ENCODE data around the gene SNX17. TPM values are rescaled to one million over a fixed set of nuclear protein-coding genes. Genes with fewer than 3 reads are reported as not detected.

The SNX17 gene
- total and polyA plus RNA-seq, 12 donors, result 32.4 to 82.5 (median 68.8) TPM

- intact Hi-C loops (cut with DNase I), result loop anchor here in 3 of 10 donors (2.0 to 10.0 kb wide), 5 partner anchors 13 to 595 kb away; partner anchors contain the start of genes GTF3C2 (in 2 of the 3), MPV17 (in 2 of the 3), ATRAID (in 1 of the 3) and CAD (in 1 of the 3)
- peak in 1 of 2 donors; percentile 52 for DNase-seq
- peak; percentile 16 to 68 (median 36) for ATAC-seq
- Histone ChIP-seq H3K9me3 (no peaks in the 10 kb centered on the region), H3K4me1 (peaks cover 7 to 39% (median 32%) of the 10 kb centered on the region in 9 donors), H3K27ac (peak overlapping the region; percentile 77 to 96 (median 92)), H3K36me3 (peaks cover 0 to 70% (median 55%) of the 10 kb centered on the region in 9 donors), H3K27me3 (no peaks in the 10 kb centered on the region), H3K4me3 (peak overlapping the region; percentile 54 to 99 (median 88))
- TF ChIP-seq CTCF (IDR thresholded peaks at IDR 0.05), result no peak
- 2 to 3% methylated on average over 18 of the region's 18 CpGs for WGBS, 2 donors
Observed at GRCh38 chr2:27369471-27370025, 868 bp upstream of the SNX17 start.

- intact Hi-C loops (cut with DNase I), result loop anchor here in 3 of 10 donors (2.0 to 10.0 kb wide), 4 partner anchors 14 to 596 kb away; partner anchors contain the start of genes GTF3C2 (in 2 of the 3), MPV17 (in 2 of the 3) and NRBP1 (in 1 of the 3)
- TF ChIP-seq CTCF (IDR thresholded peaks at IDR 0.05), result no peak
- H3K36me3 ChIP-seq, result peaks cover 0 to 71% (median 58%) of the 10 kb centered on the region in 9 donors
- H3K4me1 ChIP-seq, result peaks cover 7 to 39% (median 32%) of the 10 kb centered on the region in 9 donors
- peak overlapping the region; percentile 15 to 96 (median 92) for H3K27ac ChIP-seq
- H3K9me3 ChIP-seq, result no peaks in the 10 kb centered on the region
- WGBS, 2 donors, result 0 to 1% methylated on average over 44 to 46 of the region's 46 CpGs
- DNase-seq (peak; percentile 41 to 45), ATAC-seq (peak; percentile 27 to 61 (median 39))
- peak overlapping the region; percentile 54 to 99 (median 92) for H3K4me3 ChIP-seq
- no peaks in the 10 kb centered on the region for H3K27me3 ChIP-seq
Observed at GRCh38 chr2:27370816-27371620, 602 bp downstream of the SNX17 start.

- Histone ChIP-seq H3K4me1 (peaks cover 7 to 39% (median 32%) of the 10 kb centered on the region in 9 donors), H3K4me3 (no peak overlapping the region), H3K36me3 (peaks cover 0 to 72% (median 52%) of the 10 kb centered on the region in 9 donors), H3K27me3 (no peaks in the 10 kb centered on the region), H3K9me3 (no peaks in the 10 kb centered on the region), H3K27ac (peak overlapping the region in 1 of 10 donors; percentile 28)
- TF ChIP-seq CTCF (IDR thresholded peaks at IDR 0.05), result no peak
- ATAC-seq (no peak), DNase-seq (no peak)
- WGBS, 2 donors, result 93 to 97% methylated on average over 6 of the region's 6 CpGs
- intact Hi-C loops (cut with DNase I), result loop anchor here in 3 of 10 donors (5.0 to 10.0 kb wide), 3 partner anchors 51 to 598 kb away; partner anchors contain the start of genes MPV17 (in 2 of the 3) and NRBP1 (in 1 of the 3)
Observed at GRCh38 chr2:27372937-27373336, 2.5 kb downstream of the SNX17 start.

GRCh38 chr2:27373567-27373966 lies 3.2 kb downstream of the SNX17 start:
- Histone ChIP-seq H3K4me3 (no peak overlapping the region), H3K27me3 (no peaks in the 10 kb centered on the region), H3K27ac (no peak overlapping the region), H3K4me1 (peaks cover 7 to 42% (median 32%) of the 10 kb centered on the region in 9 donors), H3K36me3 (peaks cover 0 to 72% (median 50%) of the 10 kb centered on the region in 9 donors), H3K9me3 (no peaks in the 10 kb centered on the region)
- intact Hi-C loops (cut with DNase I), result loop anchor here in 3 of 10 donors (5.0 to 10.0 kb wide), 3 partner anchors 51 to 599 kb away; partner anchors contain the start of genes MPV17 (in 2 of the 3) and NRBP1 (in 1 of the 3)
- no peak for TF ChIP-seq CTCF (IDR thresholded peaks at IDR 0.05)
- ATAC-seq (no peak), DNase-seq (no peak)
- 82 to 89% methylated on average over 5 of the region's 5 CpGs for WGBS, 2 donors
